SJSA1 (cell line): ENCODE data around the gene PTPRA. TPM values are rescaled to one million over a fixed set of nuclear protein-coding genes. Genes with fewer than 3 reads are reported as not detected.

Source experiments
- DNase-seq, 2 experiments: peaks; one replicate each; pipeline ENCODE4 v3.0.0-alpha.2; 2015 to 2020; ENCODE audit warnings: low spot score in 2 of 2, low read depth in 1 of 2
- H3K27ac ChIP-seq: fragments of 250-450 bp; sonication (Bioruptor Pico); 2 replicates; pipeline ENCODE4 v1.5.1; 2020; ENCODE audit warnings: mild to moderate bottlenecking, moderate library complexity
- H3K27me3 ChIP-seq: fragments of 250-450 bp; sonication (Bioruptor Pico); replicated peaks from 2 replicates; pipeline ENCODE4 v1.5.1; 2020; ENCODE audit warnings: mild to moderate bottlenecking, moderate library complexity
- H3K36me3 ChIP-seq: fragments of 250-450 bp; sonication (Bioruptor Pico); 2 replicates; pipeline ENCODE4 v1.5.1; 2020; ENCODE audit warnings: mild to moderate bottlenecking
- H3K4me1 ChIP-seq: fragments of 250-450 bp; sonication (Bioruptor Pico); replicated peaks from 2 replicates; pipeline ENCODE4 v1.6.1; 2021; ENCODE audit warnings: mild to moderate bottlenecking
- H3K4me3 ChIP-seq: fragments of 250-450 bp; sonication (Bioruptor Pico); 2 replicates; pipeline ENCODE4 v1.5.1; 2020; ENCODE audit warnings: mild to moderate bottlenecking
- H3K9me3 ChIP-seq: fragments of 250-450 bp; sonication (Bioruptor Pico); replicated peaks from 2 replicates; pipeline ENCODE4 v1.5.1; 2020; ENCODE audit warnings: mild to moderate bottlenecking
- total RNA-seq: library from RNA; depleted of rRNA; stranded (reverse); fragments of >200 nt; shearing (Covaris generic); gene quantifications from 2 replicates; pipeline ENCODE4 v1.2.3, GENCODE V29; 2014; rRNA removed

The PTPRA gene
- total RNA-seq, 1 experiment from 2014 or later, result 36.4 TPM

DNA sequence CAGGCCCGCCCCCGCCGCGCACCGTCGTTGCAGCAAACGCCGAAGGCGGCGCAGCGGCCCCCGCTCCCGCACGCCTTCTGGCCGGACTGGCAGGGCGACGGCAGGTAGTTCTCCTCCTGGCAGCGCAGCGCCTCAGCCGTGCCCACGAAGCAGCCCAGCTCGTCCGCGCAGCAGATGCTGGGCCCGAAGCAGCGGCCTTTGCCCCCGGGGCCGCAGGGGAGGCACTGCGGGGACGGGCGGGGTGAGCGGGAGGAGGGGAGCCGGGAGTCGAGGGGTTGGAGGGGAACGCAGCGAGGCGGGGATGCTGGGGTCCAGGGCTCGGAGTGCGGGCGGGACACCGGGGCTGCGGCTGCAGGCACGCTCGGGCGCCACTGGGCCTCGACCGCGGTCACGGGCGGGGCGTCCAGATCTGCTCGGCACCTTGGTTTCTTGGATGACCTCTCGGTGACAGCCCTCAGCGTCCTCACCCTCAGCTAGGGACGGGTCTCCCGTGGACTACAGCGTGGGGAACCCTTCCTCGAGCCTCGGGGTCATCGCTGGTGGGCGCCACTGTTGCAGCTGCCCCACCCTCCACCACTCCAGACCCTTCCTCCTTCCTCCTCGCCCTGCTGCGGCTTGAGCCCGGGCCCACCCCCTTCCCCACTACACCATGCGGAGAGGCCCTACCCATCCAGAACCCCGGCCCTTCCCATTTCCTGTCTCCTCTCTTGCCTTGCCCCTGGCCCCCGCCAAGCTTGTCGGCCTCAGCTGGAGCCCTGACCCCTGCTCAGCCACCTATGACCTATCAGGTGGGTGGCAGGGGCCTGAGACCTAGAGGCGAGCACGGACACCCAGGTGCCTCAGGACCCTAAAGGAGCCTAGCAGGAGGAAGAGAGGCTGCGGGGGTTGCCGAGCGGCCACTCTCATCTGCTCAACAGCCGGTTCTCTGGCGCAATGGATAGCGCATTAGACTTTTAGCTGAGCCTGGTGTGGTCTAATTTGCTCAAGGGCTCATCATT is 210.0 kb downstream of the PTPRA start:
- DNase-seq, result no peak
- Histone ChIP-seq H3K9me3 (no peaks in the 10 kb centered on the region), H3K36me3 (no peaks in the 10 kb centered on the region), H3K27me3 (peaks cover 40% of the 10 kb centered on the region), H3K4me1 (0 out of 2 replicates have a peak, but pooled peaks cover 3% of the 10 kb centered on the region), H3K27ac (no peak overlapping the region), H3K4me3 (no peak overlapping the region)

DNA sequence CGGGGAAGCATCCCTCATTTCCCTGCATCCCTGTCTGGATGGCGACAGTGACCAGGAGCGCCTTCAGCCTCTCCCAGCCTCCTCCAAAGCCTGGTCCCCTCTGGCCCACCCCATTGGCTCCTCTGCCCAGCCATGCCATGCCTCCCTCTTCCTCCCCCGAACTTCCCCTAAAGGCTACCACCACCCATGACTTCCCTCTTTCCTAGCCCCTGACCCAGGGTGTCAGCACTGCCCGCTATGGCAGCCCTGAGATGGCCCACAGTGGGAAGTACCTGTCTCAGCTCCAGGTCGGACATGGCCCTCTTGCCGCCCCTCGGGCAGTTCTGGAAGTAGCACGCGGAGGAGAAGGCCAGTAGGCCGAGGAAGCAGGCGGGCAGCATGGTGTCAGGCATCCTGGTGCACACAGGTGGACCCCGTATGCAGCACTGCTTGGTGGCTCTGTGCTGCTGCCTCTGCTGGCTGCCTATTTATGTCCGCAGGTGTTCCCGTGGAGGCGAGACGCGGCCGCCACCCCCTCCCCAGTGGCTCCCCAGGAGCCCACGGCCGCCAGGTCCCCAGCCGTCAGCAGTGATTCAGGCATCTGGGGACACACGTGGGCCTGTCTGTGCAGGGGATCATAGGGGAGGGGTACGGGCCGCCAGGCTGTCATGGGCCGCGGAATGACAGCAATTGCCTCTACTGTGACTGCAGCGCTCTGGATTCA is 211.2 kb downstream of the PTPRA start, which contains the start of gene AVP:
Gene AVP, minus strand, starts transcription at position 442 of the 703 bp plus-strand sequence. Its CDS starts 50 bp downstream, at position 392.
- Histone ChIP-seq H3K27me3 (peaks cover 42% of the 10 kb centered on the region), H3K36me3 (no peaks in the 10 kb centered on the region), H3K27ac (no peak within 1 kb of the TSS), H3K9me3 (no peaks in the 10 kb centered on the region), H3K4me1 (0 out of 2 replicates have a peak, but pooled peaks cover 3% of the 10 kb centered on the region), H3K4me3 (no peak within 1 kb of the TSS)
- no peak for DNase-seq

DNA sequence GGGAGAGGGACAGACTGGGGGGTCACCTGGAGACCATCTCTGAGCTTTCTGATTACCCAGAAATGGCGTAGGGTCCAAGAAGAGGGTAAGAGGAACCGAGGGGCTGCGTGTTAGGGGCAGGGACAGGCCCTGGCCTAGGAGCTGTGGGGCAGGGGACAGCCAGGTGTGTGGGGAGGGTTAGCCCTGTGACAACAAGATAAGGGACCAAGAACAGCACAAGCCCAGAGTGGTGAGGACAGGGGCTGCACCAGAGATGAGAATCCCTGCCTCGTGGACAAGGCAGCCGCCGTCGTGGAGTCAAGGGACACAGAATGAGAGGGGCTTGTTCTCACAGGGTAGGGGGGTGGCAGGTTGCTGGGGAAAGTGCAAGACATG is 211.7 kb downstream of the PTPRA start:
- no peak for DNase-seq
- Histone ChIP-seq H3K4me3 (no peak overlapping the region), H3K27me3 (peaks cover 42% of the 10 kb centered on the region), H3K27ac (no peak overlapping the region), H3K9me3 (no peaks in the 10 kb centered on the region), H3K4me1 (0 out of 2 replicates have a peak, but pooled peaks cover 3% of the 10 kb centered on the region), H3K36me3 (no peaks in the 10 kb centered on the region)

DNA sequence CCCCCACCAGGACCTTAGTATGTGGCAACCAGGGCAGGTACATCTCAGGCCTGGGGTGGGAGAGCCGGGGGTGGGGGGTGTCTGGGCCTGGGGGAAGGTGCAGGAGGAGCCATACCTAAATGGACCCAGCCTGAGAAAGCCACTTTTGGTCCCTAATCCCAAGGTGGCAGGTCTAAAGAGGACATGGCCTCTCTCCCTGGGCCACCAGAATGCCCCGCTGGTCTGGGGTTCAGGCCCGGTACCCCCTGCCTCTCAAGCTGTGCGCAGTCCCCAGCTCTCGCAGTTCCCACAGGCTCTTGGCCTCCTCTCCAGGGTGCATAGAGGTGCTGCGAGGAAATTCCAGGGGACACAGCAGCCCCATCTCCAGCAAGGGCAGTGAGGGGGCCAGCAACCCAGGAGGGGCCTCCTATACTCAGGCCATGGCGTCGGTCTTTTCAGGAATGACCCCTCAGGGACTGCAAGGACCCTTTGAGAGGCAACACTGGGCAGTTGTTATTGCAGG is 212.3 kb downstream of the PTPRA start:
- Histone ChIP-seq H3K9me3 (no peaks in the 10 kb centered on the region), H3K4me3 (no peak overlapping the region), H3K4me1 (0 out of 2 replicates have a peak, but pooled peaks cover 3% of the 10 kb centered on the region), H3K27me3 (peaks cover 36% of the 10 kb centered on the region), H3K27ac (no peak overlapping the region), H3K36me3 (no peaks in the 10 kb centered on the region)
- no peak for DNase-seq

DNA sequence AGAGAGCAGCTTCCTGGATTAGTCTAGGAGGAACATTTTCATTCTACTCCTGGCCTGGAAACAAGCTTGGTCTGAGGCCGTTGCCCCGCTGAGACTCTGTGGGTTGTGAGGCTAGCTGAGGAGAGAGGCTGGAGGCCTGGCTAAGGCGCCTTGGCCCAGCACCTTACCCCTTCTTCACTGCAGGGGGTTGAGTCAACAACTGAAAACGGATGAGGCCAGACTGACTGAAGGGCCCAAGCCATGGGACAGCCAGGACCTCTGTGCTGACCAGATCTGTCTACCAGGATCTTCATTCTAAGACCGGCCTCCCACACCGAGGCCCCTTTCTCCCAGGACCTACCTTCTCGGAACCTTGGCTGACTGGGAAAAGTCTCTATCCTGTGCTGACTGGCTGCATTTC is 214.8 kb downstream of the PTPRA start:
- DNase-seq, result no peak
- H3K27ac ChIP-seq, result no peak overlapping the region
- H3K27me3 ChIP-seq, result peaks cover 36% of the 10 kb centered on the region
- H3K9me3 ChIP-seq, result no peaks in the 10 kb centered on the region
- no peaks in the 10 kb centered on the region for H3K4me1 ChIP-seq
- no peaks in the 10 kb centered on the region for H3K36me3 ChIP-seq
- H3K4me3 ChIP-seq, result no peak overlapping the region

Other genes with a start within 250 kb of the PTPRA start
- 218 and 228 TPM in 2 replicates for gene NOP56, start 220.8 kb upstream of the PTPRA start, total RNA-seq
- gene IDH3B, start 209.3 kb upstream of the PTPRA start, total RNA-seq, result 161 and 211 TPM in 2 replicates
- 4.0 and 4.4 TPM in 2 replicates for gene EBF4, start 180.7 kb upstream of the PTPRA start, total RNA-seq
- 1.2 TPM in 1 of 2 replicates, not detected in the other for gene CPXM1, start 72.9 kb upstream of the PTPRA start, total RNA-seq
- not detected in 2 replicates for gene C20orf141, start 58.5 kb upstream of the PTPRA start, total RNA-seq
- not detected in 2 replicates for gene TMEM239, start 57.1 kb upstream of the PTPRA start, total RNA-seq
- gene PCED1A, start 32.8 kb upstream of the PTPRA start, total RNA-seq, result 18.3 and 25.6 TPM in 2 replicates
- gene VPS16, start 32.7 kb upstream of the PTPRA start, total RNA-seq, result 40.5 and 44.3 TPM in 2 replicates
- not detected in 2 replicates for gene GNRH2, start 170.1 kb downstream of the PTPRA start, total RNA-seq
- 53.2 and 83.0 TPM in 2 replicates for gene MRPS26, start 172.6 kb downstream of the PTPRA start, total RNA-seq
- gene OXT, start 198.1 kb downstream of the PTPRA start, total RNA-seq, result not detected in 2 replicates
- gene AVP, start 211.2 kb downstream of the PTPRA start, total RNA-seq, result not detected in 2 replicates